Measurements from ENCODE around the gene IGF2.
A peak's percentile ranks its signal among the peaks of the same experiment; 100 is the strongest.
"Not testable (repeated sequence)": the region's sequence is repeated elsewhere in the genome, so short reads cannot be mapped to it uniquely, and the experiment has no call there.

Gene IGF2, protein sequence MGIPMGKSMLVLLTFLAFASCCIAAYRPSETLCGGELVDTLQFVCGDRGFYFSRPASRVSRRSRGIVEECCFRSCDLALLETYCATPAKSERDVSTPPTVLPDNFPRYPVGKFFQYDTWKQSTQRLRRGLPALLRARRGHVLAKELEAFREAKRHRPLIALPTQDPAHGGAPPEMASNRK

DNA sequence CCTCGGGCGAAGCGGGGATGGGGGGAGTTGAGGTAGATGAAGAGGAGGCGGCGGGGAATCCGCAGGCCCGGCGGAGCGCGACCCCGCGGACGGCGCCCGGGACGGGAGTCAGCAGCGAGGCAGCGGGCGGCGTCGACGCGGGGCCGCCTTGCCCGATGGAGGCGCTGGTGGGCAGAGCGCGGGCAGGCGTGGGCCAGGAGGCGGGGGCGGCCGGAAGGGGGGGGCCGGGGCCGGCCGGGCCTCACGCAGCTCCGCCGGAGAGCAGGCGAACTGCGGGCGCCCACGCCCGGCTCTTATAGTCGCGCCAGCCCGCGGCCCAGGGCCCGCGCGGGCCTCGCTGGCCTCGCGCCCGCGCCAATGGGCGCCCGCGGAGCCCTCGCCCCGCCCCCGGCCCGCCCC lies at the start of gene IGF2:
Gene IGF2, minus strand, starts transcription at position 267 of the 399 bp plus-strand sequence. CDS start 3,866 bp downstream, outside the sequence.
- ATAC-seq (no peak), DNase-seq (no peak)
- peaks cover 58% of the 10 kb centered on the region for H3K27me3 Mint-ChIP-seq
- peak within 1 kb of the TSS; percentile 34 for H3K4me3 Mint-ChIP-seq
- H3K4me1 Mint-ChIP-seq, result peaks cover 30% of the 10 kb centered on the region
- H3K27ac Mint-ChIP-seq, result no peak within 1 kb of the TSS
- H3K36me3 Mint-ChIP-seq (ENCODE audit: low read depth), result no peaks in the 10 kb centered on the region
- H3K9me3 Mint-ChIP-seq, result no peaks in the 10 kb centered on the region

DNA sequence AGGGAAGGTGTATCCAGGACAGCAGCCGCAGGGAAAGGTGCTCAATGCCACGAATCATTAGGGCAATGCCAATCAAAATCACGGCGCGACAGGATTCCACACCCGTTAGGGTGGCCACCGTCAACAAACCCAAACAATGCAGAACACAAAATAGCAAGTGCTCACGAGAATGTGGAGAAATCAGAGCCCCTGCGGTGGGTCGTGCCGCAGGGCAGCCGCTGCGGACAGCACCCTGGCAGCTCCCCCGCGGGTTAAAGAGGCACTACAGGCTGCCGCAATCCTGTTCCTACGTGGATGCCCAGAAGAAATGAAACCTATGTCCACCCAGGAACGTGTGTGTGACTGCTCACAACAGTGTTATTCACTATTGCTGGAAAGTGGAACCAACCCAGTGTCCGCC lies 49.6 kb upstream of the IGF2 start:
- Mint-ChIP-seq H3K27ac (no peak overlapping the region), H3K36me3 (ENCODE audit: low read depth) (no peaks in the 10 kb centered on the region), H3K9me3 (no peaks in the 10 kb centered on the region), H3K4me1 (no peaks in the 10 kb centered on the region), H3K4me3 (no peak overlapping the region), H3K27me3 (peaks cover 14% of the 10 kb centered on the region)
- ATAC-seq (no peak), DNase-seq (no peak)

DNA sequence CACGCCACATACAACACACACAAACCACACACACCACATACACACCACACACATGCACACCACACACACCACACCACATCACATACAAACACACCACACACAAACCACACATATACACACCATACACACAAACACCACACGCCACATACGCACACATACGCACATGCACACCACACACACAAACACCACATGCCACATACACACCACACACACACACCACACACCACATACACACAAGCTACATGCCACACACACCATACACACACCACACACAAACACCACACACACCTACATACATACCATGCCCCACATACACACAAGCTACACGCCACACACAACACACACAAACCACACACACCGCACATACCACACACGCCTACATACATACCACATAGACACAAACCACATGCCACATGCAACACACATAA lies 48.1 kb upstream of the IGF2 start:
- Mint-ChIP-seq H3K36me3 (ENCODE audit: low read depth) (no peaks in the 10 kb centered on the region), H3K9me3 (no peaks in the 10 kb centered on the region), H3K27me3 (peaks cover 14% of the 10 kb centered on the region), H3K27ac (no peak overlapping the region), H3K4me3 (no peak overlapping the region), H3K4me1 (no peaks in the 10 kb centered on the region)
- no peak for DNase-seq
- no peak for ATAC-seq

DNA sequence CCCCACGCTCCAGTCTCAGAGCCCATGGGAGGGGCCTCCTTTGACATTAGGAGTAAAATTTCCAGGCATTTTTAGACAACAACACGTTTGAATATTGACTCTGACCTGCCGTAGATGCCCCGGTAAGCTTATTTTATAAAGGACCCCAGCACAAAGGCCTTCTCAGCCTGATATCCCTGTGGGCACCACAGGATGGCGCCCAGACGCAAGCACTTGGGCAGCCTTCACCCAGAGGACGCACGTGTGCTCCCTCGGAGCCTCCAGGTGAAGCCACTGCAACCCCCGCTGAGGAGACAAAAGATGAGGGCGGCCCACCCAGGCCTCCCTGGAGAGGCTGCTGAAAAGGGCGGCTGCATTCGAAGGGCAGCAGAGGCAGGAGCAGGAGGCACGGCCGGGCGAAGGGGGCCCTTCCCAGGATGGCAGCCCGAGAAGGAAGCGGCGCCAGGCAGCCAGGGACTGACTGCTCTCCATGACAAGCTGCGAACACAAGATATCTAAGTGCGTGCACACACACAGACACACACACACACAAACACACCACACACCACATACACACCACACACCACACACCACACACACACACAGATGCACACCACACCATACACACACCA lies 47.6 kb upstream of the IGF2 start:
- no peaks in the 10 kb centered on the region for H3K36me3 Mint-ChIP-seq (ENCODE audit: low read depth)
- H3K4me3 Mint-ChIP-seq, result no peak overlapping the region
- H3K27me3 Mint-ChIP-seq, result peaks cover 14% of the 10 kb centered on the region
- H3K4me1 Mint-ChIP-seq, result no peaks in the 10 kb centered on the region
- DNase-seq (peak; percentile 57), ATAC-seq (peak; percentile 75)
- no peaks in the 10 kb centered on the region for H3K9me3 Mint-ChIP-seq
- H3K27ac Mint-ChIP-seq, result no peak overlapping the region

DNA sequence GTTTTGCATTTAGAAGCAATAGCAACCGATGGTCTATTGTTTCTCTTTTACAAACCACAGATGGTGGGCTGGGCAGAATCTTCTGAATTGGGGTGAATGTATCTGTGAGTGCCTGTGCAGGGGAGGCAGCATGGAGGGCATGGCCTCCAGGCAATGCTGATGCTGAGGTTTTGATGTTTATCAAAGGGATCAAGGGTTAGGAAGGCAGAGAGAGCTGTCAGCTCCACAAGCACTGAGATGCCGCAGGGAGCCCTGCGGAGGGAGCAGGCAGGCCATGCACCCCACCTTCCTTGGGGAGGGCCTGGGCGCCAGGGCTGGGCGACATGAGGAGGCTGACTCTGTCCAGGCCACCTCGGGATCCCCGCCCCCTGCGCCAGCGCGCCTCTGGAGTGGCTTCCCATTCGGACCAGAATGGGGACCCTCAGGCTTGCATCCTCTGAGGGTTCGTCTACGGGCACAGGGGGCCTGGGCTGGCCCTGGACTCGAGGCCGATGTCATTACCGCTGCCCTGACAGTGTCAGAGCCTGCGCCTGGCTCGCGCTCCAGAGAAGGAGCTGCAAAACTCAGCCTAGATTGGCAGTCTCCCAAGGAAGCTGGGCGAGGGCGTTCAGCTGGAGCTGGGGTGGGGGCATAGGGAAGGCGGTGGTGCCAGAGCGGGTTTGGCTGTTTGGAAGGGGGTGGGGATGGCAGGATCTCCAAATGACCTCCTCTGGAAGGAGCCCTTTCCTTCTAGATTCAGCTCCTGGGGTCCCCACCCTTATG lies 46.3 kb upstream of the IGF2 start:
- DNase-seq (no peak), ATAC-seq (no peak)
- Mint-ChIP-seq H3K9me3 (no peaks in the 10 kb centered on the region), H3K27me3 (peaks cover 14% of the 10 kb centered on the region), H3K27ac (no peak overlapping the region), H3K36me3 (ENCODE audit: low read depth) (no peaks in the 10 kb centered on the region), H3K4me3 (no peak overlapping the region), H3K4me1 (no peaks in the 10 kb centered on the region)

DNA sequence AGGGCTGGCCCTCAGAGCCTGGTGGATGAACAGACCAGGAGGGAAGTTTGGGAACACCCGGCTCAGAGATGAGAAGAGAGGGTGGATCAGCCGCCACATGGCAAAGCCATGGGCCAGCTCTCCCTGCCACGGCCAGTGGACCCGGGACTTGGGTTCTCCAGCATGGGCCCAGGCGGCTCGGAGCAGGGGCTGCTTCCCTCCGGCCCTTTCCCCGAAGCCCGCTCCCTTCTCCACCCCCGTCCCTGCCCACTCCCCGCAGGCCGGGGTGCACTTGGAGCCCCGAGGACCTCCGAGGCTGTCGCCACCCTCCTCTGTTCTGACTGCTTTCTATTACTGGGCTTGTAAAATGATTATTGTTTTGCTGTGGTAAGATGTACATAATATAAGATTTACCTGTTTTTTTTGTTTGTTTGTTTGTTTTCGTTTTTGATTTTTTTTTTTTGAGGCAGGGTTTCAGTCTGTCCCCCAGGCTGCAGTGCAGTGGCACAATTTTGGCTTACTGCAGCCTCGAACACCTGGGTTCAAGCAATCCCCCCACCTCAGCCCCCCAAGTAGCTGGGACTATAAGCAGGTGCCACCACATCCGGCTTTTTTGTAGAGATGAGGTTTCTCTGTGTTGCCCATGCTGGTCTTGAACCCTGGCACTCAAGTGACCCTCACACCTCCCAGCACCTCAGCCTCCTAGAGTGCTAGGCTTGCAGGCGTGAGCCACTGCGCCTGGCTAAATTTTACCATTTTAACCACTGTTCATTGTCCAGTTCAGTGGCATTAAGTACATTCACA lies 43.7 kb upstream of the IGF2 start:
- H3K9me3 Mint-ChIP-seq, result no peaks in the 10 kb centered on the region
- H3K27me3 Mint-ChIP-seq, result peaks cover 8% of the 10 kb centered on the region
- H3K4me1 Mint-ChIP-seq, result no peaks in the 10 kb centered on the region
- ATAC-seq (no peak), DNase-seq (no peak)
- no peaks in the 10 kb centered on the region for H3K36me3 Mint-ChIP-seq (ENCODE audit: low read depth)
- no peak overlapping the region for H3K27ac Mint-ChIP-seq
- H3K4me3 Mint-ChIP-seq, result no peak overlapping the region

DNA sequence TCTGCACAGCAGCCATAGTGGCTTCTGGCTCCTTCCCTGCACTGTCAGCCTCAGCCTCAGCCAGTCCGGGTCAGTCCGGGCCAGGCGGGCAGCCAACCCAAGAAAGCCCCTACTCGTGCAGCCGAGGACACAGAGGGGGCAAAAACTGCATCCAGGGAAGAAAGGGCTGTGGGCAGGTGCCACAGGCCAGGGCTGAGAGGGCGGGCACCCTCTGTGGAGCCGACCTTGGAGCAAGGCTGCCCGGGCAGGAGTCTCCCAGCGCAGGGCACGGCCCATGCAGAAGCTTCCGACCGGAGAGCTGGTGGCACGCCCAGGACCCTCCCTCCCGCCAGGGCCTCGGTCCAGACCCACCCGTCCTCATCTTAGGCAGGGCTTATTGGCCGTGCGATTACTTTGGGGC lies 42.9 kb upstream of the IGF2 start:
- ATAC-seq (no peak), DNase-seq (no peak)
- H3K27me3 Mint-ChIP-seq, result peaks cover 8% of the 10 kb centered on the region
- H3K4me1 Mint-ChIP-seq, result no peaks in the 10 kb centered on the region
- H3K36me3 Mint-ChIP-seq (ENCODE audit: low read depth), result no peaks in the 10 kb centered on the region
- no peak overlapping the region for H3K27ac Mint-ChIP-seq
- no peak overlapping the region for H3K4me3 Mint-ChIP-seq
- H3K9me3 Mint-ChIP-seq, result no peaks in the 10 kb centered on the region

DNA sequence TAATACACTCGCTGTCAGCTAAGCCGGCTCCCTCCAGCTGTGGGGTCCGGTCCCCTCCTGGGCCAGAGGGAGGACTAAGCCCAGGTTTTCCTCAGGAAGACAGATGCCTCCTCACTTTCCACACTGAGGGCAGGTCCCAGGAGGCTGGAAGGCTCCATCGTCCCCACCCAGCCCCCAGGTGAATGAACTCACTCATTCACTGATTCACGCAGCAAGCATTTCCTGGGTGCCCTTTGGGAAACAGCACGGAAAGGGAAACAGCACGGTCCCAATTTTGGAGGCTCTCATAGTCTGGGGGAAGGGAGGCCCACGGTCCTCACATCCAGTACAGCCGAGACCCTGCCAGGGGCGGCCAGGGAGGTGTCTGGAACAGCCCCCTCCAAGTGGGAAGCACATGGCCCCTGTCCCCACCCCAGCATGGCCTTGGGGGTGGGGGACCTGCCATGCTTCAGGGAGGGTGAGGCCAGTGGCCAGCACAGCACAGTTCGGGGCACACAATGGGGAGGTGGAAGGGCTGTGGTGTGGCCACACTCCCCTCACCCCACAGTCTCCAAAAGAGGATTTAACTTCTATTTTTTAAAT lies 41.7 kb upstream of the IGF2 start:
- H3K4me1 Mint-ChIP-seq, result no peaks in the 10 kb centered on the region
- no peaks in the 10 kb centered on the region for H3K36me3 Mint-ChIP-seq (ENCODE audit: low read depth)
- no peak for DNase-seq
- no peaks in the 10 kb centered on the region for H3K9me3 Mint-ChIP-seq
- H3K27ac Mint-ChIP-seq, result no peak overlapping the region
- H3K4me3 Mint-ChIP-seq, result no peak overlapping the region
- H3K27me3 Mint-ChIP-seq, result peaks cover 8% of the 10 kb centered on the region
- no peak for ATAC-seq

DNA sequence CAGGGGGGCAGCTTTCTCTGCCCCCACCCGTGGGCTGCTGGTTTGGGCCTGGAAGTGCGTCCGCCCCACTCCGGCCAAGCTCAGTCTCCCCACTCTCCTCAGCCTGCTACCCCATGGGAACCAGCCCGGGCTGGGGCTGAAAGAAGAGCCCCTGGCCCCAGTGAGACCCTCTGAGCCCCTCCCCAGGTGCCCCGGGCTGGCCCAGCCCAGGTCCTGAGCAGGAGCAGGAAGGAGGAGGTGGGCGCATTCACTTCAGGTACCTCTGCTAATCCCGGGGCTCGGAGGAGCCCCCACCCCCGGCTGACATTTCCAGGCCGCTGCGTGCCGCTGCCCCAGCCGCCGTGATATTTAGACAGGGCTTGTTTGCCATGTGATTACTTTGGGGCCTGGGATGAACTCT lies 41.2 kb upstream of the IGF2 start:
- Mint-ChIP-seq H3K27ac (no peak overlapping the region), H3K27me3 (peaks cover 8% of the 10 kb centered on the region), H3K36me3 (ENCODE audit: low read depth) (no peaks in the 10 kb centered on the region), H3K4me3 (no peak overlapping the region), H3K9me3 (no peaks in the 10 kb centered on the region), H3K4me1 (no peaks in the 10 kb centered on the region)
- DNase-seq (no peak), ATAC-seq (no peak)

DNA sequence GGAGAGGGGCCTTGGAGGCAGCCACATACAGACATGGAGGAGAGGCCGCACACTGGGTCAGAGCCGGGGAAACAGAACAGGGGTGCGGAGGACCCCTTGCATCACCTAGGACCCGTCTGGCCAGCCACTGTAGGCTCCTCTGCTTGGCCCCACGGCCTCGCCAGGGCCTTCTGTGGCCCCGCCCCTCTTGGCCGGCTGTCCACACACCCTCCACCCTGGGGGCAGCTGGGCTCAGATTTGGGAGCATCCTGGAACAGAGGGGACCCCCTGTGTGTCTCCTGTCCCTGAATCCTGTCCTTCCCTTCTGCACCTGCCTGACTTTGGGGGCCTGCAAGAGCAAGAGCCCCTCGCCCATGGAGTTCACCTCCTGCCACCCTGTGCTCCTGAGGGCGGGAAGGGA lies 40.3 kb upstream of the IGF2 start:
- no peak for DNase-seq
- Mint-ChIP-seq H3K4me1 (no peaks in the 10 kb centered on the region), H3K27ac (no peak overlapping the region), H3K4me3 (no peak overlapping the region), H3K9me3 (no peaks in the 10 kb centered on the region), H3K36me3 (ENCODE audit: low read depth) (no peaks in the 10 kb centered on the region), H3K27me3 (peaks cover under 1% of the 10 kb centered on the region)
- no peak for ATAC-seq

DNA sequence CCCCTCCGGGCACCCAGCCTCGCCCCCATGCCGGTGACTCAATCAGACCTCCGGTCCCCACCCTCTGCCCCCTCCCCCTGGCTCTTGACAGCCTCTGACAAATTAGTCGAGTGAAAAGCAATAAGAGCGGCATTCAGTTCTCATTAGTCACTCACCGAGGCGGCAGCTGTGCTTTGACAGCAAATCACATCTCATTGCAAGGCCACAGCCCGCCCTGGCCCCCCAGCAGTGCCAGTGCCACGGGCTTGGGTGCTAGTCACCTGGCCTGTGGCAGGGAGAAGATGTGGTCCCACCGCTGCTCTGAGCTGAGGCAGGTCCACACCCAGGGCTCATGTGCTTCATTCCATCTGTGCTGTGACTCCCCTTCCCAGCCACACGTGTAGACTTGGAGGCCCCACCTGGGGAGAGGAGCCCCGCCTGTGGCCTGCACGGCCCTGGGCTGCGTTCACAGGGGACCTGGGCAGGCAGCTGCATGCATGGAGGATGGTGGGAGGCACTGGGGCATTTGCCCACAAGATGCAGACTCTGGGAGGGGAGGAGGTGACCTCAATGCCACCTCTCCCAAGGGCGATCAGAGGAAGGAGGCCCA lies 39.8 kb upstream of the IGF2 start:
- Mint-ChIP-seq H3K9me3 (no peaks in the 10 kb centered on the region), H3K36me3 (ENCODE audit: low read depth) (no peaks in the 10 kb centered on the region), H3K27ac (no peak overlapping the region), H3K4me3 (no peak overlapping the region), H3K4me1 (no peaks in the 10 kb centered on the region), H3K27me3 (no peaks in the 10 kb centered on the region)
- ATAC-seq, result no peak
- DNase-seq, result no peak

DNA sequence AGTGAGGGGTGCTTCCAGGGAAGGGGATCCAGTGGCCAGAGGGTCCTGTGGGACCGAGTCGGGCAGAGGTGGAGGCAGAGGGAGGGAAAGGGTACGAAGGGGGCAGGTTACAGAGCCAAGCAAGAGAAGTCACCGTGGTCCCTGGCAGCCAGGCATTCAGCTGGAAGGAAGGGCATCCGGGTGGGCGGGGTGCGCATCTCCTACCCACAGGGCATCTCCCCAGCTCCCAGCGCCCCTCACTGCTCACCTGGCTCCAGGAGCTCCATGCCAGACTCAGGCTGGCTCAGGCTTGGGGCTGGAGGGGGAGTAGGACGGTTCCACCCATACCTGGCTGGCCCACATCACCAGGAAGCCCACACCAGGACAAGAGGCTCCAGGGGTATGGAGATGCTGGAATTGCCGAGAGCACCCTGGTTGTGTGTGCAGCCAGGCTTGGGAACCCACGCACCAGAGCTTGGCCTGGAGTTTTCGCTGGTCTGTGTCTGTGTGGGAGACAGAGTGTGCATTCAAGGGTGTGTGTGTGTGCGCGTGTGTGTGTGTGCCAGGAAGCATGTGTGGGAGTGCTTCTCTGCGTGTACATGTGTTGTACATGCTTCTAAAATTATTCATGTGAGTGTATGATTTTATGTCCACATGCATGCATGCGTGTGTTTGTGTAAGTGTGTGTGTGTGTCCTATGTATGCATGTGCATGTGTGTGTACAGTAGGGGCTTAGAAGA lies 39.0 kb upstream of the IGF2 start:
- not testable (repeated sequence) for H3K27me3 Mint-ChIP-seq; H3K9me3 Mint-ChIP-seq; H3K36me3 Mint-ChIP-seq (ENCODE audit: low read depth); ATAC-seq; H3K27ac Mint-ChIP-seq; H3K4me3 Mint-ChIP-seq; H3K4me1 Mint-ChIP-seq; DNase-seq

DNA sequence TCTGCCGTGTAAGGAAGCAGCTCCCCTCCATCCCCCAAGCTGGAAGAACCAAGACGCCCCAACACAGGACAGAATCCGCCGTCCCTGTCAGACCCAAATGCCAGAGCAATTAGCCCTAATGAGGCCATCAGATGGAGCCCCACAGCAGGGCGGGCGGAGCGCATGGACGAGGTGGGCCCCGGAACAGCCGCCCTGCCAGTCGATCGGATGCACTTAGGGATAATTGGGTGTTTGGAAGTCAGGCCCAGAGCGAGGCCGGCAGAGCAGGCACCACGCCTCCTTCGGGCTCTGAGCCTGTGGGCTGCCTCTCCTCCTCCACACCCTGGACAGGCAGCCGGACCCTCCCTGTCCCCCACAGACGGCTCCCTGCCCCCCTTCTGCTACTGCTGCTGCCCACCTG lies 37.9 kb upstream of the IGF2 start:
- Mint-ChIP-seq H3K36me3 (ENCODE audit: low read depth) (no peaks in the 10 kb centered on the region), H3K4me3 (no peak overlapping the region), H3K9me3 (no peaks in the 10 kb centered on the region), H3K4me1 (no peaks in the 10 kb centered on the region), H3K27ac (no peak overlapping the region), H3K27me3 (no peaks in the 10 kb centered on the region)
- ATAC-seq (no peak), DNase-seq (no peak)
